Cardiac fibroblast (primary cell): ENCODE results near the gene HS6ST3.
"Not testable (repeated sequence)": the region's sequence is repeated elsewhere in the genome, so short reads cannot be mapped to it uniquely, and the experiment has no call there.

Source experiments
- DNase-seq, 2 donors: peaks; one replicate each; pipeline versions ENCODE4 v3.0.0 to v3.0.0-alpha.2; 2010; ENCODE audit warnings: low read depth in 2 of 2
- H3K4me3 ChIP-seq, 2 donors: replicated peaks in 1 of 2; 1 replicate in 1 of 2; 2 replicates in 1 of 2; pipeline ENCODE4 v1.5.1; 2011; ENCODE audit warnings: low read depth in 2 of 2, low read length in 2 of 2, mild to moderate bottlenecking in 2 of 2, moderate library complexity in 1 of 2
- CTCF ChIP-seq: IDR thresholded peaks from one replicate; pipeline ENCODE4 v1.5.1; 2011; ENCODE audit warnings: low read depth, mild to moderate bottlenecking, low read length, inconsistent platforms

HS6ST3 gene

GRCh38 chr13:96089749-96090239 is at the start of gene HS6ST3:
TSS of gene HS6ST3 (plus strand) at chr13:96090107.
- DNase-seq = peak; percentile 7 to 9
- TF ChIP-seq CTCF = no peak
- H3K4me3 ChIP-seq = peak within 1 kb of the TSS; percentile 46 to 56

GRCh38 chr13:96041326-96042110 is 48.4 kb upstream of the HS6ST3 start:
- DNase-seq = no peak
- TF ChIP-seq CTCF = no peak
- H3K4me3 ChIP-seq = no peak overlapping the region

GRCh38 chr13:96044238-96044637 is 45.7 kb upstream of the HS6ST3 start:
- DNase-seq = no peak
- no peak for TF ChIP-seq CTCF
- no peak overlapping the region for H3K4me3 ChIP-seq

GRCh38 chr13:96046449-96047126 is 43.3 kb upstream of the HS6ST3 start:
- not testable (repeated sequence) for DNase-seq, H3K4me3 ChIP-seq

- H3K4me3 ChIP-seq, DNase-seq: not testable (repeated sequence)
These were observed 39.0 kb upstream of the HS6ST3 start for GRCh38 chr13:96050955-96051354.

- not testable (repeated sequence) for H3K4me3 ChIP-seq, DNase-seq
These were observed 38.4 kb upstream of the HS6ST3 start for GRCh38 chr13:96051491-96051890.

- peak overlapping the region in 1 of 2 donors; percentile 99 for H3K4me3 ChIP-seq
These were observed 38.0 kb upstream of the HS6ST3 start for GRCh38 chr13:96051946-96052345.

GRCh38 chr13:96052656-96053002 is 37.3 kb upstream of the HS6ST3 start:
- peak overlapping the region; percentile 74 to 99 for H3K4me3 ChIP-seq
- TF ChIP-seq CTCF = no peak
- peak; percentile 60 to 85 for DNase-seq

More at GRCh38 chr13:96051946-96052345, 38.0 kb upstream of the HS6ST3 start:
- DNase-seq = not testable (repeated sequence)
